Mucosa of rectum (tissue), 2 donors: ENCODE measurements around the gene DGCR6L.
"Not testable (repeated sequence)": the region's sequence is repeated elsewhere in the genome, so short reads cannot be mapped to it uniquely, and the experiment has no call there.

Experiments used
- H3K27ac ChIP-seq, 2 donors: one replicate each; pipeline ENCODE4 v1.7.0; 2013; ENCODE audit warnings: inconsistent platforms in 2 of 2, low read depth in 2 of 2, low read length in 2 of 2
- H3K27me3 ChIP-seq, 2 donors: one replicate each; pipeline ENCODE4 v1.7.0; 2013; ENCODE audit warnings: low read length in 2 of 2; ENCODE audit not compliant: control insufficient read depth in 2 of 2, insufficient read depth in 2 of 2
- H3K36me3 ChIP-seq, 2 donors: one replicate each; pipeline ENCODE4 v1.7.0; 2013; ENCODE audit warnings: low read length in 2 of 2; ENCODE audit not compliant: control insufficient read depth in 2 of 2, insufficient read depth in 2 of 2
- H3K4me1 ChIP-seq, 2 donors: one replicate each; pipeline ENCODE4 v1.7.0; 2013; ENCODE audit warnings: low read length in 2 of 2, mild to moderate bottlenecking in 1 of 2; ENCODE audit not compliant: control insufficient read depth in 2 of 2, insufficient read depth in 2 of 2
- H3K4me3 ChIP-seq, 2 donors: one replicate each; pipeline ENCODE4 v1.7.0; 2013; ENCODE audit warnings: low read length in 2 of 2
- H3K9ac ChIP-seq, 2 donors: one replicate each; pipeline ENCODE4 v1.7.0; 2013; ENCODE audit warnings: low read length in 2 of 2, low read depth in 1 of 2, mild to moderate bottlenecking in 1 of 2
- H3K9me3 ChIP-seq, 2 donors: one replicate each; pipeline ENCODE4 v1.7.0; 2013; ENCODE audit warnings: low read length in 2 of 2; ENCODE audit not compliant: control insufficient read depth in 2 of 2
- donor health status: healthy.
- donor health status: Normal muscosa, but diverticular disease.

Gene DGCR6L

DNA sequence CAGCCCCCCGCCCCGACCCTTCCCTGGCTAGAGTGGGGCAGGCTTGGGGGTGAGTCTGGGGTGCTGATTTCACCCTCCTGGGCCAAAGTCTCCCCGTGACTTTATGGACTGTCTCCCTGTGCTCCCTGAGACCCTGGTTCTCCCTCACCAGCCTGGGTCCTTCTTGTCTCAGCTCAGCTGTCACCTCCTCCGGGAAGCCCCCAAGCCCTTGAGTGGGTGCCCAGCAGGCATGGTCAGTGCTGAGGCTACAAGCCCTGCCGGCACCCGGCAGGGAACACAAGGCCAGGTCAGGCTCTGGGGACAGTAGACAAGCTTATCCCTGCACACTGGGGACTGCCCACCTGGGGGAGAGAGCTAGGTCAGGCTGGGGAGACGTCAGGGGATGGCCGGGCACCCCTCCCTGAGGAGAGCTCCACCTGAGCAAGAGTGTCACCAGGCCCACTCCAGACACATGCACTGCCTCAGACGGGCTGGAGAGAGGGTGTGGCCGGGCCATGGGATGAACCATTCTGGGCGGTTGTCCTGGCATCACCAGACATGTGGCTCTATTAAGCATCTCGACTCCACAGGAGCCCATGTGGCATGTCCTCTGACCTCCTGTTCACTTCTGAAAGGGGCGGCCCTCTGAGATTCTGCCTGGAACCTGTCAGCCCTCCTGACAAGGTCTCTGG lies 29.1 kb downstream of the DGCR6L start:
- Histone ChIP-seq H3K4me3 (no peak overlapping the region), H3K9ac (no peak overlapping the region), H3K27ac (no peak overlapping the region), H3K36me3 (no peaks in the 10 kb centered on the region), H3K27me3 (peaks cover 0 to 3% of the 10 kb centered on the region in 2 donors), H3K4me1 (no peaks in the 10 kb centered on the region), H3K9me3 (no peaks in the 10 kb centered on the region)

DNA sequence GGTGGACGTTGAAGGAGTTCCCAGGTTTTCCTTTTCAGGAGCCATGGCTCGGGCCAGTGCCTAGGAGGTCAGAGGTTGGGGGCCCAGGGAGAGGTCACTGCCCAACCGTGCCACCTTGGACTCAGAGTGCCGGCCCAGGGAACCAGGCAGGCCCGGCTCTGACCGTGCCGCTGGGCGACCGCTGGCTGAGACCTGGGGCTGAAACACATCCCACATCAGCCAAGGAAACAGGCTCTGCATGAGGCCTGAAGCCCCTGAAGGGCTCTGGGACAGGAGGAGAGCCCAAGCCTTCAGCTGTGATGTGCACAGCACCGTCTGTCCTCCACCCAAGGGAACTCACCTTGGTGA lies 29.8 kb downstream of the DGCR6L start:
- no peaks in the 10 kb centered on the region for H3K36me3 ChIP-seq
- H3K27ac ChIP-seq, result no peak overlapping the region
- peaks cover 0 to 3% of the 10 kb centered on the region in 2 donors for H3K27me3 ChIP-seq
- H3K9me3 ChIP-seq, result no peaks in the 10 kb centered on the region
- no peaks in the 10 kb centered on the region for H3K4me1 ChIP-seq
- H3K4me3 ChIP-seq, result no peak overlapping the region
- no peak overlapping the region for H3K9ac ChIP-seq

DNA sequence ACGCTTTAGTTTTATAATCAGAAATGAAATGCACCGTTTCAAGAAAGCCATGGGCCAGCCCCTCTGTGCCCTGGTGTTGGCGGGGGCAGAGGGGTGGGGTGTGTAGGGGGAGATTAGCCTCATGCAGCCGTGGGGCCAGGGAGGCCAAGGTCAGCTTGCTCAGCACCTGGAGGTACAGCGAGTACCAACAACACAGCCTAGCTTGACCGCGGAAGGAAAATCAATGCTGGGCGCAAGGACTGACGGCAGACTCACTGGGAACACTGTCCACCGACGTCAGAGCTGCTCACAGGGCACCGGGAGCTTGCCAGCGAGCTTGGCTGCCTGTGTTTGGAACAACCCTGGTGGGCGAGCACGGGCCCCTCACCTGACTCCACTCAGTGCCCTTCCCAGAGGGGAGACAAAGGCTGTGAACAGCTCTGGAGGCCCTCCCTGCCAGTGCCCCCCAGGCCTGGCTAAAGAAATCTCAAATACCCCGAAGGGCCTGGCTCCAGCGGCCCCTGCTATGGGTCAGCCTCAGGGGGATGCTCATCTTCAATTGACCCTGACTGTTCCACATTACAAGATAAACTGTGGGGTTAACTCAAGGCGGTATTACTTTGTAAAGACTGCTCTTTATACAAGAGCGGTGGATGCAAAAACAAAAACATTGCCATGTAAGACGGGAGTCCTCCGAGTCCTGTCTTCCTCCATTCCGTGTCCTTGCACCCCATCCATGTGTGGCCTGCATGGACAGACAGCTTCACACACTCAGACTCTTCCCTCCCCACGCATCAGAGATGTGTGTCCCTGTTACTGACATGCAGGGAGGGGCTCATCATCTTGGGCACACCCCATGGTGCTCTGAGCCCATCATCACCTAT lies 30.4 kb downstream of the DGCR6L start:
- H3K9me3 ChIP-seq, H3K9ac ChIP-seq, H3K4me1 ChIP-seq, H3K4me3 ChIP-seq, H3K27ac ChIP-seq, H3K27me3 ChIP-seq, H3K36me3 ChIP-seq: not testable (repeated sequence)

DNA sequence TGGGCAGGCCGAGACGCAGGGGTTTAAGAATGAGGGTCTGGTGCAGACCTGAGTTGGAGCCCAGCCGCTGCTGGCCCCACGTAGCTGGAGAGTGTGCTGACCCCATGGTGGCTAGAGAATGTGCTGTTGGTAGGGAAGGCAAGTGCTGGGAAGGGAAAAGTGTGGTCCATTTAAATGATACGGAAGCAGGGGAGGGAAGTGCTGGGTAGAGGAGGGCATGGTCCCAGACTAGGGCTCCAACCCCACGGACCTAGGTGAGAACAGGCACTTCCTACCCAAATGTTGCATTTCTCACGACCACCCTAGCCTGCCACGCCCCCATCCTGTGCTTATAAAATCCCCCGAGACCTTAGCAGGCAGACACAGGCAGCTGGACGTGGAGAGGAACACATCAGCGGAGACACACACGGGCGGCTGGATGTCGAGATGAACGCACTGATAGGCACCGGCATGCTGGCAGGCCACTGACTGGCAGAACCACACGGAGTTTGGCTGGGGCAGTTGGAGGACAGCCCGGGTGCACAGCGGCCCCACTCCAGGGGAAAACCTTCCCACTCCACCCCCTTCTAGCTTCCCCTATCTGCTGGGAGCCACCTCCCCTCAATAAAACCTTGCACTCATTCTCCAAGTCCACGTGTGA lies 33.0 kb downstream of the DGCR6L start:
- not testable (repeated sequence) for H3K27ac ChIP-seq, H3K4me3 ChIP-seq, H3K4me1 ChIP-seq, H3K27me3 ChIP-seq, H3K9ac ChIP-seq, H3K9me3 ChIP-seq, H3K36me3 ChIP-seq

DNA sequence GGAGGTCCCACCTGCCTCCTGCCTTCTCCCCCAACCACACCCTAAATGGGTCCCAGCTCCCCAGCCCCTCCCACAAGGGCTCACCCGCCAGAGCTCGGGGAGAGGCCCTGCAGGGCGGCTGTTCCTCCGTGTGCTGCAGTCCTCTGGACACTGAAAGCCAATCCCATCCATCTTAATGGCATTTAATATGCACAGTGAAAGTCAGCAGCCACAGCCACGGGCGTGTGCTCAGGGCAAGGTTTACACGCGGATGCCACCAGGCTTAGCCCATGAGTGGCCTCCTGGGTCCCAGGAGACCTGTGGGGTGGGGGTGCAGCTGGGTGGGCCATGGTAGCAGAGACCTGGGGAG lies 33.6 kb downstream of the DGCR6L start:
- not testable (repeated sequence) for H3K36me3 ChIP-seq, H3K4me3 ChIP-seq, H3K27ac ChIP-seq, H3K9ac ChIP-seq, H3K27me3 ChIP-seq, H3K4me1 ChIP-seq, H3K9me3 ChIP-seq

DNA sequence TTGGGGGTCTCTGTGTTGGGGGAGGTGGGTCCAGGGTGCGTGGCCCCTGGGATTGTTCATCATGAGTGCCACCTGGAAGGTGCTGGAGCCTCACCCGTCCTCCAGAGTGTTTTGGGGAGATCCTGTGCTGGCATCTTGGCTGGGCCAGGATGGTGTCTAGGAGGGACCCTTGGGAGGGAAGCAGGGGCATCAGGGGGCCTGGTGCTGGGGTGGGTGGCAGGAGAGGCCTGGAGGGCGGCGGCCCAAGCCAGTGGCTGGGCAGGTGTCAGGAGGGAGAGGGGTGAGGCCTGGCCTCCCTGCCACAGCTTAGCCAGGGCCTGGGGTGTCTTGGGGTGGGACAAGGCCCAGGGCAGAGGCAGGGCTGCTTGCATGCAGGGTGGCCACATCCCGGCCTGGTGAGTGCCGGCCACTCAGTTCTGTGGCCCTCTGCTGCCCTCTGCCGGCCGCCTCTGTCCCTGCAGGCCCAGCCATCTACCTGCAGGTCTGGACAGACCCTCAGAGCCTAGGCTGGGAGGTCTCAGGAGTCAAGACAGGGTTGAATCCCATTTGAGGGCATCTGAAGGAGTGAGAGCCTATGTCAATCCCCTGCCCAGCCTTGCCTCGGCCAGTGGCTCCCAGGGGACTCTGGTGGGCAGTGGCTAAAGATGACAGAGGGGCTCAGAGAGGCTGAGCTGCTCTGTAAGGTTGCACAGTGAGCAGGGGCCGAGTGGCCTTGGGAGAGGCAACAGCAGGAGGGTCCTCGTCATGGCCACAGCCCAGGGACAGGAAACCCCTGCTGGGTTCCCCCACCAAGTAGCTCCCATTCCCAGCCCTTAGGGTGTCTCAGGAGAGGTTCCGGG lies 34.2 kb downstream of the DGCR6L start:
- H3K9ac ChIP-seq, H3K4me3 ChIP-seq, H3K36me3 ChIP-seq, H3K4me1 ChIP-seq, H3K27me3 ChIP-seq, H3K27ac ChIP-seq, H3K9me3 ChIP-seq: not testable (repeated sequence)

DNA sequence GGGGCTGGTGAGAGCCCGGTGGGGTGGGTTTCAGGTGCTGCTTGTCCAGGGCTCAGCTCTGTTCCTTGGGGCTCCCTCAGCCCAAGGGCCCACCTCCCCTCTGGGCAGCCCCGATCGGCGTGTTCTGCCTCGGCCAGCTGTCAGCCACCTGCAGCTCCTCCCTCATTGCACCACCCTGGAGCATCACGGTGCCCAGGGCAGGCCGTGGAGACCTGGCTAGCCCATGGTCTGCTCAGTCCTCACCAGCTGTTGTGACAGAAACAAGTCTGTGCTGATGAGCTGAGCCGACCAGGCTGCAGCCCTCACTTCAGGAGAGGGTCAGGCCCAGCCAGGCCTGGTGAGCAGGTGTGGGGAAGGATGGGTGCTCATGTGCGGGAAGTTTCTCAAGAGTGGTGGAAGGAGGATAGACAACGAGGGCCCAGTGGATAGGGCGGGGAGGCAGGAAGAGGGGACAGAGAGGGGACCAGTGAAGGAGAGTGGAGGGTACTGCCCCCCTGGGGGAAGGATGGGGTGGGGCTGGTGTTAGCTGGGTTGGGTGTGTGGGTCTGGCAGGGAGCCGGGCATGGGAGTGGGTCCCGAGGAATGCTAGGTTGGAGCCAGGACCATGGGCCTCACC lies 35.3 kb downstream of the DGCR6L start:
- Histone ChIP-seq H3K36me3 (no peaks in the 10 kb centered on the region), H3K27ac (no peak overlapping the region), H3K9me3 (no peaks in the 10 kb centered on the region), H3K4me3 (no peak overlapping the region), H3K27me3 (no peaks in the 10 kb centered on the region), H3K4me1 (no peaks in the 10 kb centered on the region), H3K9ac (no peak overlapping the region)

DNA sequence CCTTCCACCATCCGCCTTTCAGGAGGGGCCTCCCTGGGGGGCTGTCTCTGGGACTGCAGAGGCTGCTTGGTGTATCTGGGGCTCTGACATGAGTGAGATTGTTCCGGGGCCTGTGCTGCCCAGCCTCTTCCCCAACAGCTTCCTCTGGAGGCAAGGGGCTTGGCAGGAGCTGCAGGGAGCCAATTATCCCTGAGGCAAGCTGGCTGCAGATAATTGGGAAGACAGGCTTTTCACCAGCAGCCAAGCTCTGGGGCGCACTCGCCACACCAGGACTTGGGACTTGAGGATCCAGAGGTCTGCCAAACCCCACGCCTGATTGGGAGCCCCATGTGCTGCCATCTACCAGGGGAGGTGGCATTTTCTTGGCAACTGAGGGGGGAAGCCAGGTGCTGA lies 36.2 kb downstream of the DGCR6L start:
- Histone ChIP-seq H3K4me1 (no peaks in the 10 kb centered on the region), H3K27me3 (no peaks in the 10 kb centered on the region), H3K9me3 (no peaks in the 10 kb centered on the region), H3K27ac (no peak overlapping the region), H3K36me3 (no peaks in the 10 kb centered on the region), H3K4me3 (no peak overlapping the region), H3K9ac (no peak overlapping the region)

DNA sequence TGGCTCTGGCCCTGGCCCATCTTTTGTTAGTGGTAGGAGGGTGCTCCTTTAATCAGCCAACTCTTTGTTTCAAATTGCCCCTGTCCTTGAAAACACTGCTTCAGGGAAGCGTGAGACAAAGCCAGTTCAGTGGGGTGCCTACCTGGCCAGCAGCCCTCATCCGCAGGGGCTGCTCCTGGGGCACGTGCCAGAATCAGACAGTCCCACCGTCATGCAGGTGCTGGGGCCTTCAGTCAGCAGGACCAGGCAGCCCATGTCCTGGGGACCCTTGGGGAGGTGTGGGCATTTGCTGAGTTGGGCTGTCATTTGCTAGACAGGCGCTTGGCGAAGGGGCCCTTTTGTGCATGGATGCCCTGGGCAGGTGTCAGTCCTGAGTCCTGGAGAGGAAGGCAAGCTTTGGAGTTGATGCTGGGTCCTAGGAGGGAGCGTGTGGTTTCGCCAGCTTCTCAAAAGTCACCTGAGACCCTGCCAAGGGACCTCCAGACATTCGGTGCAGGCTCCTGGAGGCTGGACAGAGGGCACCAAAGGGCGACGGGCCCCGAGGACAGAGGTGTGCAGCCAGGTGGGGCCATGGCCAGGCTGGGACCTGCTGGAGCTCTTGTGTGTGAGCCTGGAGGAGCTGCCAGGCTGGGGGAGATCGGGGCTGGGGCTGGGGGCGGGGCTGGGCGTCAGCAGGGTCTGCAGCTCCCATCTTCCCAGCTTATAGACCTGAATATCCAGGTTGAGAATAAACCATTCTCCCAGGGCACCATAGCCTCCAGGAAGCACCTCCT lies 36.8 kb downstream of the DGCR6L start:
- Histone ChIP-seq H3K4me1 (no peaks in the 10 kb centered on the region), H3K27ac (no peak overlapping the region), H3K36me3 (no peaks in the 10 kb centered on the region), H3K27me3 (no peaks in the 10 kb centered on the region), H3K9me3 (no peaks in the 10 kb centered on the region), H3K9ac (no peak overlapping the region), H3K4me3 (no peak overlapping the region)
